Hepatocyte (in vitro differentiated cells): ENCODE results near the gene YIF1B.

Experiments used
- CTCF ChIP-seq: fragments of 200-600 bp; sonication (generic); IDR thresholded peaks from 2 replicates; pipeline ENCODE4 v1.5.1; 2016; ENCODE audit warnings: antibody characterized with exemption, mild to moderate bottlenecking; ENCODE audit not compliant: poor library complexity
- EZH2 ChIP-seq: fragments of 200-600 bp; sonication (generic); IDR thresholded peaks from 2 replicates; pipeline ENCODE4 v1.6.1; 2016; ENCODE audit warnings: antibody characterized with exemption, mild to moderate bottlenecking, borderline replicate concordance

GRCh38 chr19:38355728-38356725 lies 40.3 kb upstream of the YIF1B start:
- TF ChIP-seq CTCF (no peak), EZH2 (no peak)
